HUDEP-2 (cell line): ENCODE data around the gene ARHGEF28.

ENCODE experiments used
- DNase-seq, 76 experiments: peaks; one replicate each; lab custom pipeline; 2025; ENCODE audit not compliant: unreplicated experiment in 76 of 76; lab: John Stamatoyannopoulos, UW

ARHGEF28 gene

DNA sequence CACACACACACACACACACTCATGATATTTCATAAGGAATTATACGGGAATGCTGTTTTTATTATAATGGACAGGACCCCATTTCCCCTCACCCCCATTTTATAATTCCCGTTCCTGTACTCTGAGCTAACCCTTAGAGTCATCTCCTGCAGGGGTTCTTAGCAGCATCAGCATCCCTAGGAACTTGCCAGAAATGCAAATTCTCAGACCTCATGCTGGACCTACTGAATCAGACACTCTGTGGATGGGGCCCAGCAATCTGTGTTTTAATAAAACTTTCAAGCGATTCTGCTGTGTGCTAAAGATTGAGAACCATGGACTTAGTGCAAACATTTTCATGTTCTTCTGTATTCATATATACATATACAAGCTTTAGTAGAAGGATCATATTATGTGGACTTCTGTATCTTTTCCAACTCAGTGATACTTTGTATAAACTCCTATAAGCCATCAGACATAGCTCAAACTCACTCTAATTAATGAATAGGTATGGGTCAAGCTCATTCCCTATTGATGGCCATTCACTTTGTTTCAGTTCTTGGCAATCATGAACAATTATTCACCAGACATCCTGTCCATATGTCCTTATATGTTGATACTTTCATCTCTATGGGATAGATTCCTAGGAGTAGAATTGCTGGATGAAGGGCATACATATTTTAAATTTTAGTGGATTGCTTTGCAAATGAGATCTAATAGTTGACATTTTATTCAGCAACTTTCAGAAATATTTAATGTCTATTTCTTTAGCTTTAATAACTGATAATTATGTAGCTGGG is 65.5 kb downstream of the ARHGEF28 start:
- DNase-seq, result no peak

DNA sequence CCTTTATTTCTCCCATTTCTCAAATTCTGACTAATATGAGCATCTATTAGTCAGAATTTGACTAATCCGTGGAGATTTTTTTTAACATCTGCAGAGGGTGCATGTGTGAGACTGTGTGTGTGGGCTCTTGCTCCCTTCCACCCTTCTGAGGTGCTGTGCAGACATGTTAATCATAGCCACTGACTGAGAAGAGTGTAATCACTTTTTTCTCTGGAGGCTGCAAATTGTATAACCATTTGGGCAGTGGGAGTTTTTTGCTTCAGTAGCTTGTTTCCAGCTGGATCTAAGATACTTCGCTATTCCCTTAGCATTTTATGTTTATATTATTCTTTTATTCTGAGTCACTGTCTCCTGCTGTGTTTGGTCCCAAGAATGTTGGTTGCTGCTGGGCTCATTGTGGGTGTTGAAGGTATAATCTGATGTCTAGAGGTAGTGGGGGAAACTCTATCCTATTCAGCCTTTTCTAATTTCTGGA is 66.2 kb downstream of the ARHGEF28 start:
- no peak for DNase-seq

DNA sequence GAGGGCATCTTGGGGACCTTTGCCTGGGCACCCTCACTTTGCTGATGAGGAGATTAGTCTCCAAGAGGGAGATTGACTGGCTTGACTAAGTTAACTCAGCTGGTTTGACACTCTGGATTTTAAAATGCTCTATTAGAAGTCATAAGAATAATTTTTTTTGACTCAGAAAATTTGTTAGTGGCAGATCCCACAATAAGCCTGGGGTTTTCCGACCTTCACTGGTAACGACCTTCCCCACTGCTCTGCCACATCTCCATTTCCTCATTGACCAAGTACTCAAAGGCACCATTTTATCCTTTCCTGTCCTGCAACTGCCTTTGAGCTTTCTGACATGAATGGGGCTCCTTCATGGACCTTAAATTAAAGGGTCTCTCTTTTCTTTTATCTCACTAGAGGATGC is 67.0 kb downstream of the ARHGEF28 start:
- no peak for DNase-seq

GRCh38 chr5:73693573-73694061 is 67.6 kb downstream of the ARHGEF28 start:
- peak in 1 of 76 experiments; percentile 1 for DNase-seq

DNA sequence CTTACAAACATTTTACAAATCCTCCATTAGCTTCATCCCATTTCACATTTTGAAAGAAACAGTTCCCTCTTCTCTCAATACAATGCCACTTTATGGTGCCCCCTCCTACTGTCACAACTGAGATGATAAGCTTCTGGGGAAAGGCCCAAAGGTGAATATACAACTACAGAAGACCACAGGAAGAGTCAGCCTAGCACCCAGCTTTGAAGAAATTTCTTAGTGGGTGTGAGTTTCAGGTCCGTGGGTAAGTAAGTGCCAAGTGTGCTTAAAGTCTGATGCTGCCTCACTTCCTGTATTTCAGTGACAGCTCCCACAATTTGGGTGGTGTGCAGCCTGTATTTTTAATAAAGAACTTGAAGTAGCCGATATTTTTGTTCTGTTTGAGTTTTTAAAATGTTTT is 68.1 kb downstream of the ARHGEF28 start:
- no peak for DNase-seq

DNA sequence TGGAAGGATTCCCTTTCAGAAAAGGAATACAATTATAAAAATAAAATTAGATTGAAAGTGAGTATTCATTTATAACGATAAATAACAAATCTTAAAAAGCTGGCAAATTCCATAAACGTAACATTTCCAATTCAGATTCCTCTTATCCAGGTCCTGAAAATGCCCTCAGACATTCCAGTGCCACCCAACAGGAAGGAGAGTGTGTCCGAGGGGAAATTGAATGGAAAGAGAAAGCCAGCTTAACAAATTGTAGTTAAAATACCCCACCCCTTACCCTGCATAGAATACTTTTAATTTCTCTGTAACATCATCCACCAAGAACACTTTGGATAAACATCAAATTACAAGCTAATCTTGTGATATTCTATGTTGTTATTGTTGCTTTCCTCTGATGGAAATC is 72.0 kb downstream of the ARHGEF28 start:
- DNase-seq, result no peak

DNA sequence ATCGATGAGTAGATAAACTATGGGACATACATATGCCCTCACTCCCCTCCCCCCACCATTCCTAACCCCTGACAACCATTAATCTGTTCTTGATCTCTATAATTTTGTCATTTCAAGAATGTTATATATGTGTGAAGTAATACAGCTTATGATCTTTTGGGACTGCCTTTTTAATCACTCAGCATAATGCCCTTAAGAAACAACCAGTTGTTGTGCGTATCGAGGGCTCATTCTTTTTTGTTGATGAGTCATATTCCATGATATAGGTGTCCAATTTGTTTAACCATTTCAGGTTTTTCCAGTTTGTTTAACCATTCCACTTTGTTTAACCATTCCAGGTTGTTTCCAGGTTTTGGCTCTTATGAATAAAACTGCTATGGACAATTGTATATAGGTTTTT is 75.6 kb downstream of the ARHGEF28 start:
- no peak for DNase-seq

DNA sequence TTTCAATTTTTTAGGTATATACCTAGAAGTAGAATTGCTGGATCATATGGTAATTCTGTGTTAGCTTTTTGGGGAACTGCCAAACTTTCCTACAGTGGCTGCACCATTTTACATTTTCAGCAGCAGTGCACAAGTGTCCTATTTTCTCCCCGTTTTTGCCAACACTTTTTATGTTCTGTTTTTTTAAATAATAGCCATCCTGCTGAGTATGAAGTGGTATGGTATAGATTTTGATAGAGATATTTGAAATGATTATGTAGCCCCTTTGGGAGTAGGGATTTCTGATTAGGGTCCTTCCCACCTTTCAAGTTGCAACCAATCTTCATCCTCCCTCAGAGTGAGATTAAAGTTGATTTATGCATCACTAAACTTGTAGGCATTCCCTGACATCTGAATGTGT is 76.5 kb downstream of the ARHGEF28 start:
- no peak for DNase-seq

DNA sequence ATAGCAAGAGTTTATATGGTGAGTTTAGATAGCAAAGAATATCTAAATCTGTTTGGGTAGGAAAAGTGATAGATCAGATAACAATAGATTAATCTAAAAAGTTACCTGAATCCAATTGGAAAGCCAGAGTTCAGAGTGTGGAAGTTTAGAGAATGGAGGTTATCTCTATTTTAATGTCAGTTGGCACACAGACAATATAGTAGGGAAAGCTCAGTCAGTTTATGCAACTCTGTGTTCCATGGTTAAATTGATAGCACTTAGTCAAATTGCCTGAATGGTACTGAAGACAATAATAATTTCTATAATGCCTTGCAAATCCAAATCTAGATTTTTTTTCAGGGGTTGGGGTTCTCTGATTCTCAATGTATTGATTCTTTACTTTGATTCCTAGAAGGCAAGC is 77.0 kb downstream of the ARHGEF28 start:
- DNase-seq, result no peak

DNA sequence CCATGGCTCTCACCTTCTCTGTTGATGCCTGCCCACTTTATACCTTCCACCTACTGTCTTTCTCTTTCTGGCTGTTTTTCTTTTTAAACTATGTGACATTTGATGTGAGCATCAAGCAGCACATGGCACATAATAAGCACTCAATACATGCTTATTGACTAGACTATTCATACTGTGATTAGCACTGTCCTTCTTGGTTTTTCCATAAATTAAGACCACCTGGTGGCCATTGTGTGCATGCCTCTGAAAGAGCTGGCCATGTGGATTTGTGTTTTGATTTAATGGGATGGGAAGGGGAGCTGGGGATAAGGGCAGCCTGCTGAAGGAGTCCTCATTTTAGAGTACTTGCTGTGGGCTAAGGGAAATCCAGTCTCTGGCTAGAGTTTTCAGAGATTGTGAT is 79.4 kb downstream of the ARHGEF28 start:
- no peak for DNase-seq

GRCh38 chr5:73706963-73707362 is 81.0 kb downstream of the ARHGEF28 start:
- no peak for DNase-seq

GRCh38 chr5:73709536-73710129 is 83.6 kb downstream of the ARHGEF28 start:
- no peak for DNase-seq

DNA sequence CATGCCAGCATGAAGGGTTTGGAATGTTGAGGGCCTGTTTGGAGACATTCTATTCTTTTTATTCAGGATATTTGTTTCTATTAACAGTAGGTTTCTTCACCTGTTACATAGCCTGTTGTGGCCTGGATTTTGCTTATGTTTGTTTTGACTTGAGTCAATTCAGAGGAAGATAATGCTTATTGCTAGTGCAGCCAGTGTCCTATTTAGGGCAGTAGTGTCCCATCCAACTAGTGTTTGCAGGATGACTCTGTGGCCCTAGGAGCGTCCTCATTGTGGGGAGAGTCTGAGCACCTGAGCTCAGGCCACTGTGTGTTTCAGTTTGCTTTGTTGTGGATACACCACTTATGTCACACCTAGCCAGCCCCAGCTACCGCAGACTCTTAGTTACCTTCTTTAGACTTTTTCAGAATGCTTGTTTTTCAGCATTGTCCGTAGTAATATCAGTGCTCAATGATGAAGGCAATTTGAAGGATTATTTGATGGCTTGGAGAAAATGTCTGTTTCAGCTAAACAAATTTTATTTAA is 90.3 kb downstream of the ARHGEF28 start:
- no peak for DNase-seq

DNA sequence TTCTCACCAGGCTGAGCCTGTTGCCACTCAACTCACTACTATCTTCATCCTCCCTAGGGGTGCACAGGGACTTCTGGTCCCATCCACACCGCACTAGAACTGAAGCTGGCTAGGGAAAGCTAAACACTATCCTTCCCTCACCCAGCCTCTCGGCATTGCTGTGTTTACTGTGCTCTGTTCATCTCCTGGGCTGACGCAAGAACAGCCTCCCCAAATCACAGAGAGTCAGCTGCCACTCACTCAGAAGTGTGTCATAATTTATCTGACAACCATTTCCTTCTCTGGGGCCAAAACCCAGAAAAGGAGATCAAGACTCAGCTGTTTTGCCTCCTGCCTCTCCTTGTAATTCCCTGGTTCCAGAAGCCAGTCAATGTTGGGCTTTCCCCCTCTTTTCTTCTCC is 92.8 kb downstream of the ARHGEF28 start:
- no peak for DNase-seq

GRCh38 chr5:73719632-73720031 is 93.6 kb downstream of the ARHGEF28 start:
- DNase-seq, result no peak

DNA sequence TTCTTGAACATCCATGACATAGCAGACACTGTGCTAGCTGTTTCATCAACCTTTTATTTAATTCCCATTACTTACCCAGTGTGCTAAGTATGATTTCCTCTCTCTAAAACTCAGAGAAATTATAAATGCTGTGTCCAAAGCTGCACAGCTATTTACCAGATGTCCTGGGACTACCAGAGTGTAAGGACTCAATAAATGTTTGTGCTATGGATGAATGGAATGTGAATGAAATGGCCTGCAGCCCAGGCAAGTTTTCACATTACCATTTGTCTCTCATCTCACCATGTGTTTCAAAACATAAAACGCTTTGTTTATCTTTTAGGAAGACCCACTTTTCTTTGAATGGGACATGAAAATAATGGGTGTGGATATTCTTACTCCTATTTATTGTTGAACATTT is 96.2 kb downstream of the ARHGEF28 start:
- no peak for DNase-seq

- no peak for DNase-seq
Observed at GRCh38 chr5:73726071-73726470, 100.1 kb downstream of the ARHGEF28 start.

- no peak for DNase-seq
Observed at GRCh38 chr5:73726606-73727231, 100.7 kb downstream of the ARHGEF28 start.

- DNase-seq, result no peak
Observed at GRCh38 chr5:73727470-73727869, 101.5 kb downstream of the ARHGEF28 start.

DNA sequence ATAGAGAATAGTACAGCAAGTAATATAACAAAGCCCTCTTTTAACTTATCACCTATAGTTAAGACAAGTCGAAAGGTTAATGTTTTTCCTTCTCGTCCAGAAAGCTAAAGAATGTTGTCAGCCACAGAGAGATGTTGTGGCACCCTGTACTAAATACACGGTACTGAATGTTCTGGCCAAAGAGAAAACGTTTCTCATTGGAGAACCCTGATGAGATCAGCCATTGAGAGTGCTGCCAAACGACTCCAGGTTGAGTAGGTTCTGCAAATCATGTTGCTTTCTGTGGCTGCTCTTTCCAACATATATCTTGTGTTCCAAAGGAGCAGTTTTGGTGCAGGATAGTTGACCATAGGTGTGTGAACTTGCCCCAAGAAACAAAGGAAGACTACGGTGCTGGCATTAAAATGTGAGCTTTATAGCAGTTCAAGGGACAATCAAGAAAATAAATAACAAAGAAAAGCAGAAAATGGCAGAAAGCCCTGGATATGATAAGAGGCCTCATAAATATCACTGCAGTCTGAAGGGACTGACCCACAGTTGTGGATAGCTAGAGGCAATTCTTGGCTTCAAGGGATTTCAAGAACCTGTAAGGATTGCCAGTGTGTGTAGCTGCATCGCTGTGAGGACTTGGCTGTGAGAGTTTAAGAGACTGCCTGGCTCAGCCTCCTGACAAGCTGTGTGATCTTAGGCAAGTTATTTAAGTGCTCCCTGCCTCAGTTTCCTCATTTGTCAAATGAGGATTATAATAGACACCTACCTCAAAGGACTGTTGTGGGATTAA is 102.7 kb downstream of the ARHGEF28 start:
- DNase-seq, result no peak

DNA sequence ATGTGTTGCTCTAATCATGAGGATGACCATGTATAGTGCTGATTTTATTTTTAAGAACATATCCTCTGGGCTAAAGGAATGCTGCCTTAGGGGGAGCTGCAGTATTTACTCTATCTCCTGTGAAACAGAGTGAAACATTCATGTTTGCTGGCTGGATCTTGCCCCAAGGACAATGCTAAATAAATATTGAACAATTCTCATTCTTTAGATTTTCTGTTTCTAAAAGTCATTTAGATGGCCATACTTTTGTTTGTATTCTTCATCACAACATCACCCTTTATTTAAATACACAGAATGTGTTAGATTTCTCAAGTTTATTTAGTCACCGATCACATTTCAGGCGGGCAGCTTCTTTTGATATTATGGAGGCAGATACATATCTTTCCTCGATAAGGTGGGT is 103.3 kb downstream of the ARHGEF28 start:
- no peak for DNase-seq
